G401 (cell line): ENCODE results near the gene POU6F2. TPM values are rescaled to one million over a fixed set of nuclear protein-coding genes. Genes with fewer than 3 reads are reported as not detected.

Experiments used
- DNase-seq: peaks from one replicate; pipeline ENCODE4 v3.0.0-alpha.2; 2015; ENCODE audit warnings: low spot score
- in situ Hi-C: cut with HindIII; loops from 2 replicates; pipeline ENCODE4 v1.10.0; 2016; ENCODE audit warnings: low sequenced_read_pairs, mixed read lengths
- total RNA-seq: library from RNA; depleted of rRNA; stranded (reverse); fragments of >200 nt; shearing (Covaris generic); gene quantifications from 2 replicates; pipeline ENCODE4 v1.2.3, GENCODE V29; 2014; rRNA removed

Gene POU6F2
- total RNA-seq, 1 experiment from 2014 or later = under 0.01 TPM

DNA sequence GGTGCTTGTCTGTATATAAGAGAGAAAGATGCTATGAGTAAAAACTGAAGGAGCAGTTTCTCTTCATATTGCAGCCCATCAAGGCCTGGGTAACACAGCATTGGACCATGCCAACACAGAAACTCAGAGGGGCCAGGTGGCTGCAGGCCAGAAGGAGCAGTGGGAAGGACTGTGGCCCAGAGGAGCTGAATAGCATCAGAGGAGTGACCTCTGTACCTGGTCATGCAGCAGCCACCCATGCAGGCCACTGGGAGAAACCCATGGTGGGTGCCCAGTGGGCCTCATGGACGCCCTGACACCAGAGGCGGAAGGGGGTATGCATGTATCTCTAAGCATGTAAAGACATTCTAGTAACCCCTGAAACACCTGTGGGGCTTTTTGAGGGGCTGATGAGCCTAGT is 512.6 kb downstream of the POU6F2 start:
- DNase-seq = no peak
- in situ Hi-C loops = no loop called here

DNA sequence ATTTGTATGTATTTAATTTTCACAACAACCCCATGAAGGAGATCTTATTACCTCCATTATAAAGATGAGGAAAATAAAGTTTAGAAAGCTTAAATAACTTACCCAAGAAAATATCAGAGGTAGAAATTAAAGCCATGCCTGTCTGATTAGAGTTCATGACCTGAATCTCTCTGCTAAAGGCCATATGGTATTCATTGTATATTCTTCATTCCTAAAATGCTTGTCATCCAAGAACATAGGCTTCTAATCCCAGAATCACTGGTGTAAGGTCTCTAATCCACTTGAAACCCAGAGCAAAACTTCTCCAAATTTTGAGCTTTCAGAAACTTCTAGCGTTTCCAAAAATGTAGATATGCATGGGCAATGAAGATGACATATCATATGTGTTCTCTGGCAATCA is 516.2 kb downstream of the POU6F2 start:
- in situ Hi-C loops = no loop called here
- no peak for DNase-seq

DNA sequence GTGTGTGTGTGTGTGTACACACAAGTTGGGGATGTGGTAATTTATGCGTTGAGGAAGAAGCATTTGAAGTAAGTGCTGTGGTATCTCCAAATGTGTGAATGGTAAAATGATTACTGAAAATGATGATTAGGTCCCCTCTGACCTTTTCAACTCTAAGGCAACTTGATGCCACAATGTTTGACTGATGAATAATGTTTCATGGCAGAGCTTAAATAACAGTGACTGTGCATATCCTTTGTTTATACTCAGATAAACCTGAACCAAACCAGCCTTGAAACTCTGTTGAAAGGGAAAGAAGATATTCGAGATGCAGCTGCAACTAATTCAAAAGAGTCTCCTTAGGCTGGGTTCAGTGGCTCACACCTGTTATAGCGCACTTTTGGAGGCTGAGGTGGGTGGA is 523.6 kb downstream of the POU6F2 start:
- in situ Hi-C loops = no loop called here

DNA sequence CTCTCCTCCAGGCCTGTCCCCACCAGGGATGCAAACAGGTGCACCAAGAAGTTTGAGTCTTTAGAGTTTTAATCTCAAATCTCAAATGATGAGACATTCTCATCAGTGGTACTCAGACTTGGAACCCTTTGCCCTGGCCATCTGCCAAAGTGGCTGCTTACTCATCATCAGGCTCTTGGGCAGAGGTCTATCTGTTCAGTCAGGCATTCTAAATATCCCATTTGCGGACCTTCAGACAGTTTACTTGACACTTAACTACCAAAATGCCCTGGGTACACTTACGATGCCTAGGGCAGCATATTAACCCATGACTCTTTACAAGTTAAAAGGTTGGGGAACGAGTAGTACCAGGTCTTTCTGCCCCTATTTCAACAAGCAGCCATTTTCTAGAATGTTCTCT is 527.3 kb downstream of the POU6F2 start:
- in situ Hi-C loops = no loop called here
- no peak for DNase-seq

More for the DNA sequence above, 523.6 kb downstream of the POU6F2 start:
- no peak for DNase-seq

DNA sequence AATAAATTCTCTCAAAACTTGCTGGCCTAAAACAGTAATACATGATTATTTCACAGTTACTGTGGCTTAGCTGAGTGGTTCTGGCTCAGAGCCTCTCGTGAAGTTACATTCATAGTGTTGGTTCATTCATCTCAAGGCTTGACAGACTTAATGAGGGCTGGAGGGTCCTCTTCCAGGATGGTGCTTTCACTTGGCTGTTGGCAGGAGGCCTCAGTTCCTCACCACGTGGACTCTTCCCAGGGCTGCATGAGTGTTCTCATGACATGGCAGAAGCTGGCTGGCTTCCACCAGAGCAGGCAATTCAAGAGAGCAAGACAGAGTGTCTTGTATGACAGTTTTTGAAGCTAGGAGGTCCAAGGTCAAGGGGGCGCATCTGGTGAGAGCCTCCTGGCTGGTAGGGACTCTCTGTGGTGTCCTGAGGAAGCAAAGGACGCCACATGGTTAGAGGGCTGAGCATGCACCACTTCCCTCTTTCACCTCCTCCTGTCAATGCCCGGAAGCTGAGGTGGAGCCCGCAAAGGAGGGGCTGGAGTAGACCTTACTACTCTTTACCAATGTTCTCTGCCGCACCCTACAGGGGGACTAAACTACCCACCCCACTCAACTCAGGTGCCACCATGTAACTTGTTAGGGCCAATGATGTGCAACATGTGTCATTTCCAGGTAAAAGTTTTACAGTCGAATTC is 530.3 kb downstream of the POU6F2 start:
- in situ Hi-C loops = no loop called here
- DNase-seq = no peak

DNA sequence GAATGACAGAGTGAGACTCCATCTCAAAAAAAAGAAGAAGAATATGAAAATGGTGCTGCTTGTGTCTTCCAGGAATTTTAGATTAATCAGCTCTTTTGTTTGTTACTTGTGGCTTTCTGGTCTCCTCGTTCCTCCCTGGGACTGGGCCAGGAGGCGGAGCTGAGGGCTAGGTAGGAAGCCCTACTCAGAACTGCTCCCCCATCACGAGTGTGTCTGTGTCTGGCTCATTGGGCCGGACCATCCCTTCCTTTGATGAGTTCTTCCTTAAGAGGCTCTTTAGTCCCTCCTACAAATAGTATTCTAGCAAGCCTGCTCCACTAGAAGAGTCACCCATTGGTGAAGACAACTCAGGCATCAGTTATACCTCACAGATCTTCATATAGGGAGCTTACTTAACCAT is 531.7 kb downstream of the POU6F2 start:
- in situ Hi-C loops = no loop called here
- DNase-seq = no peak

DNA sequence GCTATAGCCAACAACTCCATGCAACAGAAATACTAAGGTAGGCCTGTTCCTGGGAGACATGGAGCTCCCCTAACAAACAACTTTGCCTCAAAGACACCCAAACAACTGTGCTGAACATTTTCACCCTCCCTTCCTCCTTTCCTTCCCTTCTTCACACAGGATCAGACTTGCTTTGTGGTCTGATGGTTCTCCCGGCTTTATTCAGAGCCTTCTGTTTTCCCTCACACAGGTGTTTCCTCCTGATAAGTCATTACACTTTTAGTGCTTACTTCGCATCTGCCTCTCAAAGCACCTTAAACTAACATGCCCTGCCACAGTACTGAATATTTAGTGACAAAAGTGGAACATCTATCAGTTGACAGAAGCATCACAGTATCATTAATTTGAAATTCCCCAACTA is 532.2 kb downstream of the POU6F2 start:
- no peak for DNase-seq
- in situ Hi-C loops = no loop called here

DNA sequence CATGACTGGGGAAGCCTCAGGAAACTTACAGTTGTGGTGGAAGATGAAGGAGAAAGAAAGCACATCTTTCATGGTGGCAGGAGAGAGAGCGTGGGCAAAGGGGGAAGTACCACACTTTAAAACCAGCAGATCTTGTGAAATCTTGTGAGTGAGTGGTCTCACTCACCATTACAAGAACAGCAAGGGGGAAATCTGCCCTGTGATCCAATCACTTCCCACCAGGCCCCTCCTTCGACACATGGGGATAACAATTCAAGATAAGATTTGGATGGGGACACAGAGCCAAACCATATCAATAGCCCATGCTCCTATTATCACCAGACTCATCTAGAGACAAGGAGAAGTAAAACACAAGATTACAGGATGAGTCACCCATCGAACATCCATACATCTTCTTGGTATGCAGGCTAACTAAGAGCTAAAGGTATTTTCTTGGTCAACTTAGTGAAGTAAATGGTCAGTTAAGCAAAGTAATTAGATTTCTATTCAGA is 533.2 kb downstream of the POU6F2 start:
- no peak for DNase-seq
- in situ Hi-C loops = no loop called here

DNA sequence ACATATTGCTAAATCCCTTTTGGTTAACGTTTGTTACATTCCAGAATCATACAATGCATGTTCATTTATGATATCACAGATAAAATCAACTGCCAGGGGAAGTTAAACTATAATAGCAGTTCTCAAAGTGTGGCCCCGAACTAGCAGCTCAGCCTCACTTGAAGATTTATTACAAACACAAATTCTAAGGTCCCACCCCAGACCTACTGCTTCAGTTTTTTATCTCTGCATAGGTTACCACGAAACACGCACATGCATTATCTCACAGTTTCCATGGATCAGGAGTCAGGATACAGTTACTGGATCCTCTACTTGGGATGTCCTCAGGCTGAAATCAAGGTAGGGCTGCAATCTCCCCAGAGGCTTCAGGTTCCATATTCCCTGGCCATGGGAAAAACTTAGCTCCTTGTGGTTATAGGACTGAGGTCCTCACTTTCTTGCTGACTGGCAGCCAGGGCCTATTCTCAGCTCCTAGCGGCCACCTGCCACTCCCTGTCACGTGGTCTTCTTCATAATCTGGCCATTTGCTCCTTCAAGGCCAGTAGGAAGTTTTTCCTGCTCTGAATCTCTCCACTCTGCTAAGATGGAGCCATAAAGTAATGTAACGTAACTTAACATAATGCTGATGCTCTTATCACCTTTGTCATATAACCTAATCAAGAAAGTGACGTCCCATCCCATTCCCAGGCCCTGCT is 538.0 kb downstream of the POU6F2 start:
- in situ Hi-C loops = no loop called here
- no peak for DNase-seq

DNA sequence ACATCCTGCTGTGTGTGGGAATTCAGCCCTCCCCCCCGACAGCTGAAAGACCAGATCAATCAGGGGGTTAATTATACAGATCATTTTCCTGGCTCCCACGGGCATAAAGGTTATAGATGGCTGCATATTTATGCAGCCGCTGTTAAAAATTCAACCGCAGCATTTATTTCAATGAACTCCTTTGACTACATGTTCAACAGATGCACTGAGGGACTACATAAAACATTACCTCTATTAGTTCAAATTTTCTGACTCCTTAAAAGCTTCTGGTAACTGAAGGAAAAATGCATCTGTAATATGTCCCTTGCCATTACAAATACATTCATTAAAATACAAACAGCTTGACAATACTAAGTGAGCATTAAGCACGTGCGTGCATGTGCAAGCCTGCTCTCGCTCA is 538.8 kb downstream of the POU6F2 start:
- in situ Hi-C loops = no loop called here
- no peak for DNase-seq

DNA sequence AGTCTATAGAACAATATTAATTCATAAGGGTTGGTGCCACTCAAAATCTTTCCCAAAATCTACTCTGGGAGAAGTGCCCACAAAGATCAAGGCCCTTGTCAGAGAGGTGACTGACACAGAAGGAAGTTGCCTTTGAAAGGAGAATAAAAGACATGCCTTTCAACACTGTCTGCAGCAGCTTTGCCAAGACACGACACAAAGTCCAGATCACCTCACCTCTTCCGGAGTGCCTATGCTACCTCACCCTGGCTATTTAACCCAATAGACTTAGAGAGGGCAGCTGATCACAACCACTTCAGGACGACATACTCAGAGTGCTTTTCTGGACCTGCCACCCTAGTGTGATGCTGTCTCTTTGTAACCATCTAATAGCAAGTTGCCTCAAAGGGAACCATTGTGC is 539.5 kb downstream of the POU6F2 start:
- in situ Hi-C loops = no loop called here
- no peak for DNase-seq

Other genes starting within 250 kb of the POU6F2 start
- gene VPS41, start 68.7 kb upstream of the POU6F2 start, total RNA-seq = 27.1 and 28.7 TPM in 2 replicates